ENCODE data around the gene IKZF4.

Gene IKZF4

DNA sequence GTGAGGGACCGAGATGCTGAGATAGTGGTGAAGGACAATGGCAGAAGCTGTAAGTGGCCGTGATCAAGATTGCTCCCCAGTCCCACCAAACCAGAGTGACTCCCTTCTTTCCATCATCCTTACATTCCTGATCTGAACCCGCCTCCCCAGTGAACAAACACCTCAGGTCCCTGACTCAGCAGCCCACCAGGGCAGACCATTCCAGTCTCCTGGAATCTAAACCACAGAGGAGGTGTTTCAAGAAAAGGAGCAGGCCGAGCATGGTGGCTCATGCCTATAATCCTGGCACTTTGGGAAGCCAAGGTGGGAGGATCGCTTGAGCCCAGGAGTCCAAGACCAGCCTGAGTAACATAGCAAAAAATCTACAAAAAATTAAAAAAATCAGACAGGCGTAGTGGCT lies 65.8 kb downstream of the IKZF4 start:
- no peak for DNase-seq

DNA sequence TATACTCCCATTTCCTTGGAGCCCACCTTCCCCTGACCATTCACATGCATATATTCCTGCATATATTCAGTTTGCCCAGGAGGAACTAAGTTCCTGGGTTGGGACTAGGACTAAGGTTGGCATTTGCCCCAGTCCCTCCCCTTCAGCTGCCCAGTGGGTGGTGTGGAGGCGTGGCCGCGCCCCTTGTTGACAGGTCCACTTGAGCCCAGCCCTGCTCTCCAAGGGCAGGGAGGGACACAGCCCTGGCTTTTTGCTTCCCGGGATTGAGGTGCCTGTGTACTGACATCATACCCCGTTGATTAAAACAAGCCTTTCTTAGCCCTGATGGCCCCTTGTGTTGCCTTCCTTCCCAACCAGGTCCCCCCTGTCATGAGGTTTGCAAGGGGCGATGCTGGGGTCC lies 66.4 kb downstream of the IKZF4 start:
- no peak for DNase-seq
